ENCODE results near the gene ZCCHC14. TPM values are rescaled to one million over a fixed set of nuclear protein-coding genes. Genes with fewer than 3 reads are reported as not detected.

The ZCCHC14 gene
- total and polyA plus RNA-seq, 2 of the 13 experiments (the other 11 are each of a cell fraction or from before 2014, with no cell fraction given): 12.4 to 12.5 TPM

DNA sequence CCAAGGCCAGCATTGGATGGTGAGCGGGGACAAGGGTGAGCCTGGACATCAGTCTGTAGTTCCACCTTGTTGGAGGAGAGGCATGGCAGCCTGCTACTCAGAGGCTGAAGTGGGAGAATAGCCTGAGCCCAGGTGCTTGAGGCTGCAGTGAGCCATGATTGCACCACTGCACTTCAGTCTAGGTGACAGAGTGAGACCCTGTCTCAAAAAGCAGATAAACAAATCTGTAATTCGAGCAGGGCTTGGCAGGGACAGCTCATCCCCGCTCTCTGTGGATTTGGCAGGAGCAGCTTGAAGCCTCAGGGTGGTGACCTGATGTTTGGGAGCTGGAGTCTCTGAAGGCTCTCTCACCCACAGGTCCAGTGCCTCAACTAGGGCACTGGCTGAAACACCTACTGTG lies 38.6 kb upstream of the ZCCHC14 start (continued):
- 0 out of 2 replicates have a peak, but pooled peaks have one; percentile 7 for TF ChIP-seq ZBTB33 (CRISPR knock-in tag; IDR thresholded peaks at IDR 0.05)
- TF ChIP-seq ZGPAT (CRISPR knock-in tag; IDR thresholded peaks at IDR 0.05): no peak
- TF ChIP-seq, protein P1, sequence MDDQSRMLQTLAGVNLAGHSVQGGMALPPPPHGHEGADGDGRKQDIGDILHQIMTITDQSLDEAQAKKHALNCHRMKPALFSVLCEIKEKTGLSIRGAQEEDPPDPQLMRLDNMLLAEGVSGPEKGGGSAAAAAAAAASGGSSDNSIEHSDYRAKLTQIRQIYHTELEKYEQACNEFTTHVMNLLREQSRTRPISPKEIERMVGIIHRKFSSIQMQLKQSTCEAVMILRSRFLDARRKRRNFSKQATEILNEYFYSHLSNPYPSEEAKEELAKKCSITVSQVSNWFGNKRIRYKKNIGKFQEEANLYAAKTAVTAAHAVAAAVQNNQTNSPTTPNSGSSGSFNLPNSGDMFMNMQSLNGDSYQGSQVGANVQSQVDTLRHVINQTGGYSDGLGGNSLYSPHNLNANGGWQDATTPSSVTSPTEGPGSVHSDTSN (CRISPR knock-in tag; IDR thresholded peaks at IDR 0.05; ENCODE audit: borderline replicate concordance): no peak
- TF ChIP-seq FOXC1 (CRISPR knock-in tag; IDR thresholded peaks at IDR 0.05; ENCODE audit: borderline replicate concordance): peak; percentile 36; the same call in 1 of the 2 replicates
- TF ChIP-seq, protein P2, sequence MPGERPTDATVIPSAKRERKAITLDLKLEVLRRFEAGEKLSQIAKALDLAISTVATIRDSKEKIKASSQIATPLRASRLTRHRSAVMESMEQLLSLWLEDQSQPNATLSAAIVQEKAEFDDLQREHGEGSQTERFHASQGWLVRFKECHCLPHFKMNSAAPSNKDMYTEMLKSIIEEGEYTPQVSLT (CRISPR knock-in tag; IDR thresholded peaks at IDR 0.05; ENCODE audit: borderline replicate concordance, low read depth): no peak
- TF ChIP-seq ZNF441 (CRISPR knock-in tag; IDR thresholded peaks at IDR 0.05; ENCODE audit: borderline replicate concordance): 0 out of 2 replicates have a peak, but pooled peaks have one; percentile 49
- no peak for TF ChIP-seq KDM6A (CRISPR knock-in tag; IDR thresholded peaks at IDR 0.05; ENCODE audit: low read depth)
- TF ChIP-seq ZNF839 (CRISPR knock-in tag; IDR thresholded peaks at IDR 0.05; ENCODE audit: borderline replicate concordance): 0 out of 2 replicates have a peak, but pooled peaks have one; percentile 42
- 0 out of 2 replicates have a peak, but pooled peaks have one; percentile 11 for TF ChIP-seq SAP130 (CRISPR knock-in tag; IDR thresholded peaks at IDR 0.05; ENCODE audit: low read depth)
- no peak for TF ChIP-seq ZFYVE20 (CRISPR knock-in tag; IDR thresholded peaks at IDR 0.05; ENCODE audit: borderline replicate concordance, low read depth)
- no peak for TF ChIP-seq MYPOP (CRISPR knock-in tag; IDR thresholded peaks at IDR 0.05)
- TF ChIP-seq GATA4 (IDR thresholded peaks at IDR 0.05; ENCODE audit: borderline replicate concordance, low read depth): no peak
- no peak for TF ChIP-seq MZF1 (CRISPR knock-in tag; IDR thresholded peaks at IDR 0.05; ENCODE audit: borderline replicate concordance)
- TF ChIP-seq, protein P3, sequence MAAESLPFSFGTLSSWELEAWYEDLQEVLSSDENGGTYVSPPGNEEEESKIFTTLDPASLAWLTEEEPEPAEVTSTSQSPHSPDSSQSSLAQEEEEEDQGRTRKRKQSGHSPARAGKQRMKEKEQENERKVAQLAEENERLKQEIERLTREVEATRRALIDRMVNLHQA (CRISPR knock-in tag; IDR thresholded peaks at IDR 0.05): no peak
- TF ChIP-seq ZNF451 (CRISPR knock-in tag; IDR thresholded peaks at IDR 0.05): no peak
- TF ChIP-seq ZNF251 (CRISPR knock-in tag; IDR thresholded peaks at IDR 0.05): no peak
- TF ChIP-seq ZNF639 (CRISPR knock-in tag; conservative IDR thresholded peaks at IDR 0.05): no peak
- TF ChIP-seq SP5 (CRISPR knock-in tag; IDR thresholded peaks at IDR 0.05; ENCODE audit: borderline replicate concordance, low read depth): no peak
- TF ChIP-seq, protein P4, sequence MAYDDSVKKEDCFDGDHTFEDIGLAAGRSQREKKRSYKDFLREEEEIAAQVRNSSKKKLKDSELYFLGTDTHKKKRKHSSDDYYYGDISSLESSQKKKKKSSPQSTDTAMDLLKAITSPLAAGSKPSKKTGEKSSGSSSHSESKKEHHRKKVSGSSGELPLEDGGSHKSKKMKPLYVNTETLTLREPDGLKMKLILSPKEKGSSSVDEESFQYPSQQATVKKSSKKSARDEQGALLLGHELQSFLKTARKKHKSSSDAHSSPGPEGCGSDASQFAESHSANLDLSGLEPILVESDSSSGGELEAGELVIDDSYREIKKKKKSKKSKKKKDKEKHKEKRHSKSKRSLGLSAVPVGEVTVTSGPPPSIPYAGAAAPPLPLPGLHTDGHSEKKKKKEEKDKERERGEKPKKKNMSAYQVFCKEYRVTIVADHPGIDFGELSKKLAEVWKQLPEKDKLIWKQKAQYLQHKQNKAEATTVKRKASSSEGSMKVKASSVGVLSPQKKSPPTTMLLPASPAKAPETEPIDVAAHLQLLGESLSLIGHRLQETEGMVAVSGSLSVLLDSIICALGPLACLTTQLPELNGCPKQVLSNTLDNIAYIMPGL (CRISPR knock-in tag; IDR thresholded peaks at IDR 0.05; ENCODE audit: borderline replicate concordance in 1 of 2, low read depth in 1 of 2): no peak

Measured in HepG2 (cell line).